ENCODE data around the gene PEAR1.

GRCh38 chr1:156929596-156930238 is 36.2 kb downstream of the PEAR1 start:
- TF ChIP-seq CTCF (IDR thresholded peaks at IDR 0.05; ENCODE audit: borderline replicate concordance, extremely low read depth, low read length, poor library complexity, severe bottlenecking) (no peak), EZH2 (IDR thresholded peaks at IDR 0.05; ENCODE audit: borderline replicate concordance, low read depth, low read length, severe bottlenecking) (no peak)
